ENCODE measurements around the gene RETREG3. TPM values are rescaled to one million over a fixed set of nuclear protein-coding genes. Genes with fewer than 3 reads are reported as not detected.

RETREG3 gene
- total and polyA plus RNA-seq, 8 donors, result 28.8 to 78.0 (median 41.4) TPM

DNA sequence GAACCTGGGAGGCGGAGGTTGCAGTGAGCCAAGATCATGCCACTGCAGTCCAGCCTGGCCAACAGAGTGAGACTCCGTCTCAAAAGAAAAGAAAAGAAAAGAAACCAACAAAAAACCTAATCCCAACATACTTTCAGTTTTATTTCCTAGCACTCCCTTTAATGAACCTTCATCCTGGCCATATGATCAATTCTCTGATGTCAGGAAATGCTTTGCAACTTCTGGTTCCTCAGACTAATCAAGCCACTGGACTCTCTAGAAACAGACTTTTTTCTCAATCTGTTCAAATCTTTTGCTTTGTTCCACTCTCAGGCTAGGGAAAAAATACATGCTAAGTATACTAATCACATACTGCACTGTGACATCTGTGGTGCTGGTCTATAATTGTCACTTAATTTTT is 18.3 kb downstream of the RETREG3 start:
- no peaks in the 10 kb centered on the region for H3K9me3 ChIP-seq
- no peak overlapping the region for H3K4me3 ChIP-seq
- no peak overlapping the region for H3K27ac ChIP-seq
- H3K4me1 ChIP-seq, result no peaks in the 10 kb centered on the region
- ATAC-seq (no peak), FAIRE-seq (no peak), DNase-seq (no peak)
- intact Hi-C loops (cut with DNase I), result no loop called here
- WGBS, 2 donors, result 97 to 100% methylated on average over 2 of the region's 2 CpGs
- TF ChIP-seq, protein P1, sequence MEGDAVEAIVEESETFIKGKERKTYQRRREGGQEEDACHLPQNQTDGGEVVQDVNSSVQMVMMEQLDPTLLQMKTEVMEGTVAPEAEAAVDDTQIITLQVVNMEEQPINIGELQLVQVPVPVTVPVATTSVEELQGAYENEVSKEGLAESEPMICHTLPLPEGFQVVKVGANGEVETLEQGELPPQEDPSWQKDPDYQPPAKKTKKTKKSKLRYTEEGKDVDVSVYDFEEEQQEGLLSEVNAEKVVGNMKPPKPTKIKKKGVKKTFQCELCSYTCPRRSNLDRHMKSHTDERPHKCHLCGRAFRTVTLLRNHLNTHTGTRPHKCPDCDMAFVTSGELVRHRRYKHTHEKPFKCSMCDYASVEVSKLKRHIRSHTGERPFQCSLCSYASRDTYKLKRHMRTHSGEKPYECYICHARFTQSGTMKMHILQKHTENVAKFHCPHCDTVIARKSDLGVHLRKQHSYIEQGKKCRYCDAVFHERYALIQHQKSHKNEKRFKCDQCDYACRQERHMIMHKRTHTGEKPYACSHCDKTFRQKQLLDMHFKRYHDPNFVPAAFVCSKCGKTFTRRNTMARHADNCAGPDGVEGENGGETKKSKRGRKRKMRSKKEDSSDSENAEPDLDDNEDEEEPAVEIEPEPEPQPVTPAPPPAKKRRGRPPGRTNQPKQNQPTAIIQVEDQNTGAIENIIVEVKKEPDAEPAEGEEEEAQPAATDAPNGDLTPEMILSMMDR (IDR thresholded peaks at IDR 0.05), result no peak
- no peaks in the 10 kb centered on the region for H3K27me3 ChIP-seq
- peaks cover 0 to 52% (median 13%) of the 10 kb centered on the region in 3 donors for H3K36me3 ChIP-seq

GRCh38 chr17:42586514-42587230 is 22.5 kb downstream of the RETREG3 start:
- Histone ChIP-seq H3K27ac (peak overlapping the region in 1 of 4 donors; percentile 42), H3K27me3 (no peaks in the 10 kb centered on the region), H3K36me3 (peaks cover 0 to 92% (median 32%) of the 10 kb centered on the region in 3 donors), H3K4me3 (no peak overlapping the region), H3K9me3 (no peaks in the 10 kb centered on the region), H3K4me1 (peaks cover 0 to 5% (median 0%) of the 10 kb centered on the region in 3 donors)
- no peak for DNase-seq
- ATAC-seq, result no peak
- FAIRE-seq, result no peak
- intact Hi-C loops (cut with DNase I), result no loop called here
- 77 to 80% methylated on average over 7 of the region's 7 CpGs for WGBS, 2 donors
- TF ChIP-seq, protein P1 (IDR thresholded peaks at IDR 0.05), result no peak

GRCh38 chr17:42585353-42585752 is 23.8 kb downstream of the RETREG3 start:
- intact Hi-C loops (cut with DNase I), result no loop called here
- Histone ChIP-seq H3K4me1 (peaks cover 0 to 5% (median 0%) of the 10 kb centered on the region in 3 donors), H3K27me3 (no peaks in the 10 kb centered on the region), H3K4me3 (no peak overlapping the region), H3K36me3 (peaks cover 0 to 87% (median 34%) of the 10 kb centered on the region in 3 donors), H3K27ac (peak overlapping the region in 2 of 4 donors; percentile 27 to 42), H3K9me3 (no peaks in the 10 kb centered on the region)
- ATAC-seq (peak; percentile 31 to 80 (median 66)), DNase-seq (no peak), FAIRE-seq (no peak)
- TF ChIP-seq, protein P1 (IDR thresholded peaks at IDR 0.05), result no peak
- 13 to 21% methylated on average over 1 of the region's 1 CpG for WGBS, 2 donors

DNA sequence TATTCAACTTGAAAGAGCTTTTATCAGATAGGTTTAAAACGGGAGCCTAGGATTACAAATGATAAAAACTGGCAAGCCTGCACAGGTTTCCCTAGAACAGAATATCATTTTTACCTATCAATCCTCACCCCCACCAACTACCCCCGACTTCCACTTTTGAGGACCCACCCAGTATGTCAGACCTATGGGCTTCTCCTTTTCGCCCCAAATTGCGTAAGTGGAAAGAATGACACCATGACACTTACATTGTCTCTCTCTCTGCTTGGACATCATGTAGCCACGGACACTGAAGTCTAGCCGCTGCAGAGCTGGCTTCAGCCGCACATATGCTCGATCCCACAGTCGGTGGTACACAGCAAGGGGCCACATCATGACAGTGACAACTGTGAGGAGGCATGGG is 24.3 kb downstream of the RETREG3 start:
- intact Hi-C loops (cut with DNase I), result no loop called here
- 76% methylated on average over 9 of the region's 9 CpGs for WGBS, 2 donors
- Histone ChIP-seq H3K27me3 (no peaks in the 10 kb centered on the region), H3K36me3 (peaks cover 0 to 82% (median 34%) of the 10 kb centered on the region in 3 donors), H3K4me1 (peaks cover 0 to 5% (median 0%) of the 10 kb centered on the region in 3 donors), H3K27ac (peak overlapping the region in 2 of 4 donors; percentile 16 to 42), H3K4me3 (no peak overlapping the region), H3K9me3 (no peaks in the 10 kb centered on the region)
- TF ChIP-seq, protein P1 (IDR thresholded peaks at IDR 0.05), result no peak
- no peak for DNase-seq
- peak in 1 of 4 donors; percentile 23 for ATAC-seq
- FAIRE-seq, result no peak

DNA sequence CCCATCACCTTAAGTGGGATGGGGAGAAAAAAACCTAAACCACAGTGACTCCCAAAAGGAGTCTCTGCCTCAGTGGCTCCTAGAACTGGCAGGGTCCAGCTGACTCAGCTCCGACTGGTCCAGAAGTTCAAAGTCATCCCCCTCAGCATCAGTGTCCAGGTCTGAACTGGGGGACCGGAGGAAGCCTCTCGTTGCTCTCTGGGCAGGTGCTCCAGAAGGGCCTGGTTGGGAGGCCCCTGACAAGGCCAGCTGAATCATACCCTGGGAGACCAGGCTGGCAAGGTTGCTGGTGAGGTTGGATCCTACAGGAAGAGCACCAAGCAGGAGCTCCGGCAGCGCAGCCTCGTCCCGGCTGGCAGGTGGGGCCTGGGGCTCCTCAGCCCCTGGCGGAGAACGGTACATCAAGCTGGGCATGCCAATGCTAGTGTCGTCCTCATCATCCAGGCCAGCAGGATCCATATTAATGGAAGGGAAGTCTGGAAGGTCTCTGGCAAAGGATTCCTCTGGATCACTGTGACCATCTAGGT is 27.4 kb downstream of the RETREG3 start:
- WGBS, 2 donors, result 87 to 89% methylated on average over 10 of the region's 10 CpGs
- Histone ChIP-seq H3K27ac (no peak overlapping the region), H3K36me3 (peaks cover 0 to 56% (median 26%) of the 10 kb centered on the region in 3 donors), H3K9me3 (no peaks in the 10 kb centered on the region), H3K27me3 (no peaks in the 10 kb centered on the region), H3K4me3 (no peak overlapping the region), H3K4me1 (peaks cover 0 to 14% (median 5%) of the 10 kb centered on the region in 3 donors)
- TF ChIP-seq, protein P1 (IDR thresholded peaks at IDR 0.05), result no peak
- ATAC-seq (no peak), FAIRE-seq (no peak), DNase-seq (peak in 1 of 6 donors; percentile 51)
- intact Hi-C loops (cut with DNase I), result no loop called here
